Fibroblast of lung (primary cell): ENCODE data around the gene CAPN10. TPM values are rescaled to one million over a fixed set of nuclear protein-coding genes. Genes with fewer than 3 reads are reported as not detected.
A peak's percentile ranks its signal among the peaks of the same experiment; 100 is the strongest.

Experiments used
- DNase-seq, 2 donors: peaks; one replicate each; pipeline versions ENCODE4 v3.0.0 to v3.0.0-alpha.2; 2010; ENCODE audit warnings: low read depth in 2 of 2
- H2AFZ ChIP-seq: 2 replicates; pipeline ENCODE4 v1.5.1; 2012; ENCODE audit warnings: low read length, control low read depth, inconsistent platforms
- H3K27ac ChIP-seq: 2 replicates; pipeline ENCODE4 v1.5.1; 2011; ENCODE audit warnings: low read length, control low read depth; ENCODE audit not compliant: insufficient read depth
- H3K27me3 ChIP-seq: 2 replicates; pipeline ENCODE4 v1.5.1; 2011; ENCODE audit warnings: mild to moderate bottlenecking, low read length; ENCODE audit not compliant: control insufficient read depth, insufficient read depth
- H3K36me3 ChIP-seq: 2 replicates; pipeline ENCODE4 v1.5.1; 2011; ENCODE audit warnings: low read length; ENCODE audit not compliant: control insufficient read depth, insufficient read depth
- H3K4me1 ChIP-seq: 2 replicates; pipeline ENCODE4 v1.5.1; 2011; ENCODE audit warnings: low read length; ENCODE audit not compliant: control insufficient read depth, insufficient read depth; ENCODE audit errors: extremely low read depth
- H3K4me2 ChIP-seq: 2 replicates; pipeline ENCODE4 v1.5.1; 2011; ENCODE audit warnings: low read length, control low read depth; ENCODE audit not compliant: insufficient read depth; ENCODE audit errors: extremely low read depth
- H3K4me3 ChIP-seq, 4 experiments: fragments of 200-600 bp in 1 of 4; sonication (generic) in 1 of 4; replicated peaks in 1 of 4; 2 replicates each; pipeline ENCODE4 v1.5.1; 2011 to 2016; ENCODE audit warnings: low read length in 4 of 4, low read depth in 3 of 4, mild to moderate bottlenecking in 3 of 4, control low read depth in 2 of 4, inconsistent platforms in 1 of 4, mixed read lengths in 1 of 4; ENCODE audit not compliant: insufficient read depth in 1 of 4; ENCODE audit errors: control extremely low read depth in 1 of 4
- H3K79me2 ChIP-seq: 2 replicates; pipeline ENCODE4 v1.5.1; 2012; ENCODE audit warnings: mild to moderate bottlenecking, low read length, inconsistent platforms; ENCODE audit not compliant: control insufficient read depth, insufficient read depth
- H3K9ac ChIP-seq: 2 replicates; pipeline ENCODE4 v1.5.1; 2011; ENCODE audit warnings: mild to moderate bottlenecking, low read length, control low read depth; ENCODE audit not compliant: insufficient read depth
- H3K9me3 ChIP-seq: 2 replicates; pipeline ENCODE4 v1.5.1; 2012; ENCODE audit warnings: low read depth, low read length; ENCODE audit not compliant: control insufficient read depth, insufficient read depth
- H4K20me1 ChIP-seq: 2 replicates; pipeline ENCODE4 v1.5.1; 2011; ENCODE audit warnings: low read length; ENCODE audit not compliant: control insufficient read depth, insufficient read depth; ENCODE audit errors: extremely low read depth
- CTCF ChIP-seq, 2 donors: IDR thresholded peaks in 1 of 2; conservative IDR thresholded peaks in 1 of 2; 1 replicate in 1 of 2; 2 replicates in 1 of 2; pipeline ENCODE4 v1.5.1; 2011 to 2012; ENCODE audit warnings: low read length in 2 of 2, control low read depth in 1 of 2, inconsistent platforms in 1 of 2, low read depth in 1 of 2, mild to moderate bottlenecking in 1 of 2
- EZH2 ChIP-seq: IDR thresholded peaks from 2 replicates; pipeline ENCODE4 v1.5.1; 2012; ENCODE audit warnings: low read length, control low read depth, mild to moderate bottlenecking; ENCODE audit errors: missing control alignments
- polyA plus RNA-seq, 2 donors: library from polyadenylated mRNA; depleted of rRNA in 1 of 2; stranded (reverse) in 1 of 2; unstranded in 1 of 2; fragments of >200 nt; gene quantifications; 2 replicates each; pipeline ENCODE4 v1.2.1, GENCODE V29; 2011 to 2012; ENCODE audit warnings: missing spikeins in 1 of 2
- total RNA-seq: library from RNA; depleted of rRNA; stranded (reverse); fragments of >200 nt; gene quantifications from 2 replicates; pipeline ENCODE4 v1.2.1, GENCODE V29; 2014

CAPN10 gene
- total and polyA plus RNA-seq, 2 donors (not counting 1 experiment from before 2014, with no cell fraction given): 3.6 to 23.0 TPM

- Histone ChIP-seq H4K20me1 (no peaks in the 10 kb centered on the region), H3K4me1 (peaks cover 12% of the 10 kb centered on the region), H3K36me3 (peaks cover 5% of the 10 kb centered on the region), H3K79me2 (peaks cover 54% of the 10 kb centered on the region), H2AFZ (peak overlapping the region; percentile 69), H3K4me2 (peak overlapping the region; percentile 98), H3K27me3 (no peaks in the 10 kb centered on the region), H3K9ac (peak overlapping the region; percentile 93), H3K27ac (peak overlapping the region; percentile 56), H3K4me3 (peak overlapping the region; percentile 61 to 83 (median 76)), H3K9me3 (no peaks in the 10 kb centered on the region)
- TF ChIP-seq CTCF (conservative IDR thresholded peaks at IDR 0.05 in 1 of 2, IDR thresholded peaks at IDR 0.05 in 1 of 2; ENCODE audit: low read depth in 1 of 2, low read length in 2 of 2) (peak in 1 of 2 donors; percentile 10), EZH2 (no peak)
- DNase-seq: peak in 1 of 2 donors; percentile 24
Measured at GRCh38 chr2:240586919-240587800, 626 bp downstream of the CAPN10 start.

GRCh38 chr2:240588006-240588655 lies 1.6 kb downstream of the CAPN10 start:
- H3K36me3 ChIP-seq: peaks cover 6% of the 10 kb centered on the region
- no peaks in the 10 kb centered on the region for H3K27me3 ChIP-seq
- no peak overlapping the region for H3K27ac ChIP-seq
- TF ChIP-seq CTCF (conservative IDR thresholded peaks at IDR 0.05 in 1 of 2, IDR thresholded peaks at IDR 0.05 in 1 of 2; ENCODE audit: low read depth in 1 of 2, low read length in 2 of 2) (no peak), EZH2 (no peak)
- no peak overlapping the region for H3K9ac ChIP-seq
- peak overlapping the region; percentile 98 for H3K4me2 ChIP-seq
- DNase-seq: no peak
- H3K79me2 ChIP-seq: peaks cover 48% of the 10 kb centered on the region
- H3K9me3 ChIP-seq: no peaks in the 10 kb centered on the region
- H2AFZ ChIP-seq: no peak overlapping the region
- H3K4me1 ChIP-seq: peaks cover 12% of the 10 kb centered on the region
- H3K4me3 ChIP-seq: peak overlapping the region; percentile 61 to 83 (median 76)
- no peaks in the 10 kb centered on the region for H4K20me1 ChIP-seq

GRCh38 chr2:240588669-240589068 lies 2.1 kb downstream of the CAPN10 start:
- Histone ChIP-seq H3K79me2 (peaks cover 43% of the 10 kb centered on the region), H3K4me3 (no peak overlapping the region), H3K4me1 (peaks cover 12% of the 10 kb centered on the region), H3K27ac (no peak overlapping the region), H4K20me1 (no peaks in the 10 kb centered on the region), H3K4me2 (no peak overlapping the region), H3K27me3 (no peaks in the 10 kb centered on the region), H3K9ac (no peak overlapping the region), H2AFZ (no peak overlapping the region), H3K9me3 (no peaks in the 10 kb centered on the region), H3K36me3 (peaks cover 6% of the 10 kb centered on the region)
- TF ChIP-seq CTCF (conservative IDR thresholded peaks at IDR 0.05 in 1 of 2, IDR thresholded peaks at IDR 0.05 in 1 of 2; ENCODE audit: low read depth in 1 of 2, low read length in 2 of 2): no peak
- TF ChIP-seq EZH2: no peak
- DNase-seq: no peak
